ENCODE measurements around the gene EAF1.
A peak's percentile ranks its signal among the peaks of the same experiment; 100 is the strongest.
"Not testable (repeated sequence)": the region's sequence is repeated elsewhere in the genome, so short reads cannot be mapped to it uniquely, and the experiment has no call there.

The EAF1 gene

DNA sequence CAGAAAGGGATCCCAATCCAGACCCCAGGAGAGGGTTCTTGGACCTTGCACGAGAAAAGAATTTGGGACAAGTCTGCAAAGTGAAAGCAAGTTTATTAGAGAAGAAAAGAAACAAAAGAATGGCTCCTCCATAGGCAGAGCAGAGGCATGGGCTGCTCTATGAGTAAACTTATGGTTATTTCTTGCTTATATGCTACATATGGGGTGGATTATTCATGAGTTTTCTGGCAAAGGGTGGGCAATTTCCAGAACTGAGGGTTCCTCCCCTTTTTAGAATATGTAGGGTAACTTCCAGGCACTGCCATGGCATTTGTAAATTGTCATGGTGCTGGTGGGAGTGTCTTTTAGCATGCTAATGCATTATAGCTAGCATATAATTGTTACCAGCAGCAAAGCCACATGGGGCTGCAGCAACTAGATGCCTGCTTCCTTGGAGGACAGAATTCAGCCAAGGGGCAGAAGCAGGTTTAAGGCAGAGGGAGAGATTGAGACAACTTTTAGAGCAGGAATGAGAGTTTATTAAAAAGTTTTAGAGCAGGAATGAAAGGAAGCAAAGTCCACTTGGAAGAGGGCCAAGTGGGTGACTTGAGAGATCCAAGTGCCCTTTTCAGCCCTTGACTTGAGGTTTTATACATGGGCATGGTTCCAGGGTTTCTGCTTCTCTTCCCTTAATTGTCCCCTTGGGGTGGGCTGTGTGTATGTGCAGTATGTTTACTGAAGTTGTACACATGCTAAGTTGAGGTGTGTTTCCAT lies 41.3 kb upstream of the EAF1 start:
- DNase-seq (ENCODE audit: low read depth in 2 of 2), result peak in 1 of 2 donors; percentile 16
- TF ChIP-seq, protein P1, sequence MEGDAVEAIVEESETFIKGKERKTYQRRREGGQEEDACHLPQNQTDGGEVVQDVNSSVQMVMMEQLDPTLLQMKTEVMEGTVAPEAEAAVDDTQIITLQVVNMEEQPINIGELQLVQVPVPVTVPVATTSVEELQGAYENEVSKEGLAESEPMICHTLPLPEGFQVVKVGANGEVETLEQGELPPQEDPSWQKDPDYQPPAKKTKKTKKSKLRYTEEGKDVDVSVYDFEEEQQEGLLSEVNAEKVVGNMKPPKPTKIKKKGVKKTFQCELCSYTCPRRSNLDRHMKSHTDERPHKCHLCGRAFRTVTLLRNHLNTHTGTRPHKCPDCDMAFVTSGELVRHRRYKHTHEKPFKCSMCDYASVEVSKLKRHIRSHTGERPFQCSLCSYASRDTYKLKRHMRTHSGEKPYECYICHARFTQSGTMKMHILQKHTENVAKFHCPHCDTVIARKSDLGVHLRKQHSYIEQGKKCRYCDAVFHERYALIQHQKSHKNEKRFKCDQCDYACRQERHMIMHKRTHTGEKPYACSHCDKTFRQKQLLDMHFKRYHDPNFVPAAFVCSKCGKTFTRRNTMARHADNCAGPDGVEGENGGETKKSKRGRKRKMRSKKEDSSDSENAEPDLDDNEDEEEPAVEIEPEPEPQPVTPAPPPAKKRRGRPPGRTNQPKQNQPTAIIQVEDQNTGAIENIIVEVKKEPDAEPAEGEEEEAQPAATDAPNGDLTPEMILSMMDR (IDR thresholded peaks at IDR 0.05; ENCODE audit: low read depth, low read length), result no peak
- no peak overlapping the region for H3K4me3 ChIP-seq (replicated peaks in 1 of 2; ENCODE audit: low read depth in 2 of 2, low read length in 2 of 2)

DNA sequence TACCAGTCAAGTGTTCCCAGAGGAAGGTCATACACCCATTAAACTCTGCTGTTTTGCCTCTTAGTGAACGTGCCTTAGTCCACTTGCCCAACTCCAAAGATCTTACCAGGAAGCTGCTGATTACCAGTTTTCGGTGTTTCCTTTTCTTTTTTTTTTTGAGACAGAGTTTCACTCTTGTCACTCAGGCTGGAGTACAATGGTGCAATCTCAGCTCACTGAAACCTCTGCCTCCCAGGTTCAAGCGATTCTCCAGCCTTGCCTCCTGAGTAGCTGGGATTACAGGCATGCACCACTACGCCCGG lies 40.8 kb upstream of the EAF1 start:
- not testable (repeated sequence) for DNase-seq (ENCODE audit: low read depth in 2 of 2); H3K4me3 ChIP-seq (replicated peaks in 1 of 2; ENCODE audit: low read depth in 2 of 2, low read length in 2 of 2)

DNA sequence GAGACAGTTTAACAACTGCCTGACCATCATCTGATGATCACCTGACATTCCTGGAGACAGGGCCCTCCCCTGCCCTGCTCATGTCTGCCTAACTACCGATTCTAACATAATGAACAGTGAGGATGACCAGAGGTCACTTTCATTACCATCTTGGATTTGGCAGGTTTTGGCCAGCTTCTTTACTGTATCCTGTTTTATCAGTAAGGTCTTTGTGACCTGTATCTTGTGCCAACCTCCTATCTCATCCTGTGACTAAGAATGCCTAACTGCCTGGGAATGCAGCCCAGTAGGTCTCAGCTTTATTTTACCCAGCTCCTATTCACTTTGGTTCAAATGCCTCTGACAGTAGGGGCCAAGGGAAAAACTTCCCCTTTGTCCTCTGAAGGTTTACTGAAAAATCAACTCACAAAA lies 40.2 kb upstream of the EAF1 start:
- TF ChIP-seq, protein P1 (IDR thresholded peaks at IDR 0.05; ENCODE audit: low read depth, low read length), result no peak
- peak; percentile 10 to 35 for DNase-seq (ENCODE audit: low read depth in 2 of 2)
- no peak overlapping the region for H3K4me3 ChIP-seq (replicated peaks in 1 of 2; ENCODE audit: low read depth in 2 of 2, low read length in 2 of 2)

DNA sequence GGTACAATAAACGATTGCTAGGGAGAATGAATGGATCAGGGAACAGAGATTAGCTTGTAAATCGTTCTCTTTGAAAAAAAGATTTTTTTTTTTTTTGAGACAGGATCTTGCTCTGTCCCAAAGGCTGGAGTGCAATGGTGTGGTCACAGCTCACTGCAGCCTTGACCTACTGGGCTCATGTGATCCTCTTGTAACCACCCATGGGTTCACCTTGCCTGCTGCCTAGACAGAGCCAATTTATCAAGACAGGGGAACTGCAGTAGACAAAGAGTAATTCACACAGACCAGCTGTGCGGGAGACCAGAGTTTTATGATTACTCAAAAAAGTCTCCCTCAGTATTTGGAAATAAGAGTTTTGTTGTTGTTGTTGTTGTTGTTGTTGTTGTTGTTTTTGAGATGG lies 39.7 kb upstream of the EAF1 start:
- DNase-seq (ENCODE audit: low read depth in 2 of 2), result no peak
- no peak overlapping the region for H3K4me3 ChIP-seq (replicated peaks in 1 of 2; ENCODE audit: low read depth in 2 of 2, low read length in 2 of 2)
- TF ChIP-seq, protein P1 (IDR thresholded peaks at IDR 0.05; ENCODE audit: low read depth, low read length), result no peak

DNA sequence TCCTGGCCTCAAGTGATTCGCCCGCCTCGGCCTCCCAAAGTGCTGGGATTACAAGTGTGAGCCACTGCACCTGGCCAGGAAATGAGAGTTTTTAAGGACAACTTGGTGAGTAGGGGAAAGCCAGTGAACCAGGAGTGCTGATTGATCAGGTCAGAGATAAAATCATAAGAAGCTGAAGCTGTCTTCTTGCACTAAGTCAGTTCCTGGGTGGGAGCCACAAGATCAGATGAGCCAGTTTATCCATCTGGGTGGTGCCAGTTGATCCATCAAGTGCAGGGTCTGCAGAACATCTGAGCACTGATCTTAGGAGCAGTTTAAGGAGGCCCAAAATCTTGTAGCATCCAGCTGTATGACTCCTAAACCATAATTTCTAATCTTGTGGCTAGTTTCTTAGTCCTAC lies 39.1 kb upstream of the EAF1 start:
- not testable (repeated sequence) for H3K4me3 ChIP-seq (replicated peaks in 1 of 2; ENCODE audit: low read depth in 2 of 2, low read length in 2 of 2); DNase-seq (ENCODE audit: low read depth in 2 of 2)

DNA sequence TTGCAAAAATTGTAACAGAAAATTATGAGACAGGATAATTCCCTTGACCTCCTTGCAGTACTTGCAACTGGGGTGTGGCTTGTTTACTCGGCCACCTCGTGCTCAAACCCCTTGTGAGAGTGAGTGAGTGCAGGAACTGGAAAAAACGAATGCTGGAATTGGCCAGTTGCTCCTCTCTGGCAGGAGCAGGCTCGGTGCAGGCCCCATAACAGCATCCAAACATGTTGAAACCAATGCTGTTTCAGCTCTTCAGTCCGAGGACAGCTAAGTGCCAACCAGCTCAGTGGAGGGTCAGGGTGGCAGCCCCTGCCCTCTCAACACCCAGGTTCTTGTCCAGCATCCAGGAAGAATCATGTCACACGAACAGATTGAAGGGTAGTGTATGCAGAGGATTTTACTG lies 36.9 kb upstream of the EAF1 start:
- H3K4me3 ChIP-seq (replicated peaks in 1 of 2; ENCODE audit: low read depth in 2 of 2, low read length in 2 of 2), result no peak overlapping the region
- TF ChIP-seq, protein P1 (IDR thresholded peaks at IDR 0.05; ENCODE audit: low read depth, low read length), result no peak
- no peak for DNase-seq (ENCODE audit: low read depth in 2 of 2)

DNA sequence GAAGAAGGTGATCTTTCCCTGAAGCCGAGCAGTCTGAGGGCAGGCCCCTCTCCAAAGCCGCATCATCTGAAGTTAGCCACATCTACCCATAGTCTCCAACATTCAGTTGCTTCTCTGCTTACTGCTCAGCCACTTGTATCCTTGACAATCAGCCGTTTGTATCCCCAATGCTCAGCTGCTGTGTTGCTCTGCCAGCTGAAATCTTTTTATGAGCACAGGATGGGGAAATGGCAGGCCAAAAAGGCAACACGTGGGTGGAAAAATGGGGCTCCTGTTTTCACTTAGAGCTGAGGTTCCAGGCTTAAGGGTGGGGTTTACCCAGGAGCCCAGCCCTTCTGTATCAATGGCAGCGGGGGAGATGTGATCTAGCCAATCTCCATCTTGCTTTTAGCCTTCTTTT lies 36.4 kb upstream of the EAF1 start:
- TF ChIP-seq, protein P1 (IDR thresholded peaks at IDR 0.05; ENCODE audit: low read depth, low read length), result no peak
- no peak overlapping the region for H3K4me3 ChIP-seq (replicated peaks in 1 of 2; ENCODE audit: low read depth in 2 of 2, low read length in 2 of 2)
- DNase-seq (ENCODE audit: low read depth in 2 of 2), result no peak

DNA sequence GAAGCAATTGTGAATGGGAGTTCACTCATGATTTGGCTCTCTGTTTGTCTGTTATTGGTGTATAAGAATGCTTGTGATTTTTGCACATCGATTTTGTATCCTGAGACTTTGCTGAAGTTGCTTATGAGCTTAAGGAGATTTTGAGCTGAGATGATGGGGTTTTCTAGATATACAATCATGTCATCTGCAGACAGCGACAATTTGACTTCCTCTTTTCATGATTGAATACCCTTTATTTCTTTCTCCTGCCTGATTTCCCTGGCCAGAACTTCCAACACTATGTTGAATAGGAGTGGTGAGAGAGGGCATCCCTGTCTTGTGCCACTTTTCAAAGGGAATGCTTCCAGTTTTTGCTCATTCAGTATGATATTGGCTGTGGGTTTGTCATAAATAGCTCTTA lies 34.1 kb upstream of the EAF1 start:
- DNase-seq (ENCODE audit: low read depth in 2 of 2); H3K4me3 ChIP-seq (replicated peaks in 1 of 2; ENCODE audit: low read depth in 2 of 2, low read length in 2 of 2): not testable (repeated sequence)

Measured in cardiac fibroblast (primary cell).